GM12864 (cell line): ENCODE results near the gene AUP1.

ENCODE experiments used
- DNase-seq: peaks from one replicate; pipeline ENCODE4 v3.0.0-alpha.2; 2011; ENCODE audit warnings: low read depth
- H3K4me3 ChIP-seq: 2 replicates; pipeline ENCODE4 v1.5.1; 2011; ENCODE audit warnings: mild to moderate bottlenecking, low read depth, low read length, control low read depth
- CTCF ChIP-seq: IDR thresholded peaks from 2 replicates; pipeline ENCODE4 v1.5.1; 2011; ENCODE audit warnings: low read depth, mild to moderate bottlenecking, moderate library complexity, low read length, control low read depth, inconsistent platforms; ENCODE audit errors: missing control alignments

AUP1 gene

GRCh38 chr2:74529357-74530238 lies at the start of gene AUP1, which contains the start of gene HTRA2:
Gene AUP1, minus strand, starts transcription at chr2:74529706. Its CDS starts 77 bp downstream, at chr2:74529629.
Gene HTRA2, plus strand, starts transcription at chr2:74529933. Its CDS starts 74 bp downstream, at chr2:74530007.
- H3K4me3 ChIP-seq: peak within 1 kb of the TSS; percentile 99
- DNase-seq: peak; percentile 94
- TF ChIP-seq CTCF: no peak

GRCh38 chr2:74578408-74578807 lies 48.9 kb upstream of the AUP1 start:
- TF ChIP-seq CTCF: no peak
- no peak overlapping the region for H3K4me3 ChIP-seq
- no peak for DNase-seq

GRCh38 chr2:74577448-74577847 lies 47.9 kb upstream of the AUP1 start:
- no peak for TF ChIP-seq CTCF
- no peak for DNase-seq
- H3K4me3 ChIP-seq: no peak overlapping the region

GRCh38 chr2:74576863-74577229 lies 47.3 kb upstream of the AUP1 start:
- DNase-seq: no peak

GRCh38 chr2:74576211-74576862 lies 46.8 kb upstream of the AUP1 start:
- no peak overlapping the region for H3K4me3 ChIP-seq
- no peak for TF ChIP-seq CTCF
- no peak for DNase-seq

More at GRCh38 chr2:74576863-74577229, 47.3 kb upstream of the AUP1 start:
- no peak overlapping the region for H3K4me3 ChIP-seq
- no peak for TF ChIP-seq CTCF

GRCh38 chr2:74575320-74575719 lies 45.8 kb upstream of the AUP1 start:
- TF ChIP-seq CTCF: no peak
- H3K4me3 ChIP-seq: no peak overlapping the region
- no peak for DNase-seq
